ENCODE results near the gene TMEM181. TPM values are rescaled to one million over a fixed set of nuclear protein-coding genes. Genes with fewer than 3 reads are reported as not detected.

Gene TMEM181
- total RNA-seq, 2 experiments from 2014 or later: 10.0 to 10.1 TPM

GRCh38 chr6:158516098-158516497 lies 43.8 kb upstream of the TMEM181 start:
- Mint-ChIP-seq H3K4me1 (ENCODE audit: low read depth) (peaks cover 31% of the 10 kb centered on the region), H3K9me3 (no peaks in the 10 kb centered on the region), H3K4me3 (no peak overlapping the region), H3K27ac (no peak overlapping the region), H3K36me3 (ENCODE audit: low read depth) (no peaks in the 10 kb centered on the region), H3K27me3 (peaks cover 29% of the 10 kb centered on the region)
- ATAC-seq (no peak), DNase-seq (no peak)
- intact Hi-C loops (cut with micrococcal nuclease): loop anchor here (5.0 kb wide), 1 partner anchor 294 kb away; no protein-coding TSS in a partner anchor
- no peak for TF ChIP-seq CTCF (IDR thresholded peaks at IDR 0.05)
- ChIA-PET CTCF (interaction anchor here (1.7 kb wide), 1 partner anchor 295 kb away, joined by 5 read pairs; no protein-coding TSS in a partner anchor), POLR2A (no interaction called here)

- no peak overlapping the region for H3K4me3 Mint-ChIP-seq
- intact Hi-C loops (cut with micrococcal nuclease): loop anchor here (5.0 kb wide), 1 partner anchor 295 kb away; no protein-coding TSS in a partner anchor
- peaks cover 31% of the 10 kb centered on the region for H3K4me1 Mint-ChIP-seq (ENCODE audit: low read depth)
- POLR2A ChIA-PET: no interaction called here
- H3K36me3 Mint-ChIP-seq (ENCODE audit: low read depth): no peaks in the 10 kb centered on the region
- DNase-seq: no peak
- H3K27ac Mint-ChIP-seq: no peak overlapping the region
- TF ChIP-seq CTCF (IDR thresholded peaks at IDR 0.05): no peak
- peaks cover 32% of the 10 kb centered on the region for H3K27me3 Mint-ChIP-seq
- CTCF ChIA-PET: interaction anchor here (1.7 kb wide), 1 partner anchor 296 kb away, joined by 5 read pairs; no protein-coding TSS in a partner anchor
- H3K9me3 Mint-ChIP-seq: no peaks in the 10 kb centered on the region
- ATAC-seq: no peak
Observed at GRCh38 chr6:158517038-158517437, 42.9 kb upstream of the TMEM181 start.

GRCh38 chr6:158517581-158517980 lies 42.3 kb upstream of the TMEM181 start:
- POLR2A ChIA-PET: no interaction called here
- Mint-ChIP-seq H3K4me3 (peak overlapping the region; percentile 80), H3K27ac (no peak overlapping the region), H3K4me1 (ENCODE audit: low read depth) (peaks cover 31% of the 10 kb centered on the region), H3K36me3 (ENCODE audit: low read depth) (no peaks in the 10 kb centered on the region), H3K9me3 (no peaks in the 10 kb centered on the region), H3K27me3 (peaks cover 34% of the 10 kb centered on the region)
- DNase-seq (peak; percentile 27), ATAC-seq (peak; percentile 40)
- CTCF ChIA-PET: interaction anchor here (1.7 kb wide), 1 partner anchor 296 kb away, joined by 5 read pairs; no protein-coding TSS in a partner anchor
- no peak for TF ChIP-seq CTCF (IDR thresholded peaks at IDR 0.05)
- intact Hi-C loops (cut with micrococcal nuclease): loop anchor here (5.0 kb wide), 1 partner anchor 295 kb away; no protein-coding TSS in a partner anchor

GRCh38 chr6:158518191-158519127 lies 41.4 kb upstream of the TMEM181 start:
- Mint-ChIP-seq H3K9me3 (no peaks in the 10 kb centered on the region), H3K4me1 (ENCODE audit: low read depth) (peaks cover 31% of the 10 kb centered on the region), H3K36me3 (ENCODE audit: low read depth) (no peaks in the 10 kb centered on the region), H3K27ac (peak overlapping the region; percentile 55), H3K4me3 (peak overlapping the region; percentile 80), H3K27me3 (peaks cover 36% of the 10 kb centered on the region)
- peak; percentile 47 for TF ChIP-seq CTCF (IDR thresholded peaks at IDR 0.05)
- peak; percentile 89 for ATAC-seq
- DNase-seq: peak; percentile 66
- intact Hi-C loops (cut with micrococcal nuclease): loop anchor here (5.0 kb wide), 1 partner anchor 296 kb away; no protein-coding TSS in a partner anchor
- POLR2A ChIA-PET: no interaction called here
- CTCF ChIA-PET: interaction anchor here (0.7 to 1.4 kb wide), 8 partner anchors 9 to 304 kb away, joined by 3 to 6 read pairs (median 4); no protein-coding TSS in a partner anchor
